Spleen (tissue), 7 donors: ENCODE measurements around the gene EHMT1.

Experiments
- CTCF ChIP-seq, 11 experiments: fragments of 200-600 bp in 7 of 11; fragments of 450-650 bp in 4 of 11; sonication (generic) in 4 of 11; IDR thresholded peaks in 8 of 11; conservative IDR thresholded peaks in 3 of 11; 1 replicate in 7 of 11; 2 replicates in 4 of 11; pipeline versions ENCODE4 v1.4.0 to v1.8.0; 2016 to 2021; ENCODE audit warnings: antibody characterized with exemption in 11 of 11, inconsistent platforms in 4 of 11, mild to moderate bottlenecking in 1 of 11
- POLR2A ChIP-seq, 3 donors: fragments of 450-650 bp; IDR thresholded peaks; one replicate each; pipeline ENCODE4 v1.5.1; 2017; ENCODE audit warnings: antibody characterized with exemption in 3 of 3, mild to moderate bottlenecking in 1 of 3
- POLR2AphosphoS5 ChIP-seq, 3 donors: sonication (generic); formaldehyde crosslinking; IDR thresholded peaks; one replicate each; pipeline ENCODE4 v1.5.1; 2017; ENCODE audit warnings: antibody characterized with exemption in 3 of 3
- donor health status: DM: no; HTN: no; CAD: no; lungs with moderate emphysema.
- donor health status: DM: no; HTN: no; CAD: no.
- donor health status: DM: no; HTN: no; CAD: no.

- TF ChIP-seq CTCF (IDR thresholded peaks at IDR 0.05 in 8 of 11, conservative IDR thresholded peaks at IDR 0.05 in 3 of 11) (no peak), POLR2AphosphoS5 (IDR thresholded peaks at IDR 0.05) (no peak), POLR2A (IDR thresholded peaks at IDR 0.05) (no peak)
Observed at GRCh38 chr9:137657606-137658005, 38.8 kb downstream of the EHMT1 start.
